Ovary (tissue), 9 donors: ENCODE data around the gene WRNIP1. TPM values are rescaled to one million over a fixed set of nuclear protein-coding genes. Genes with fewer than 3 reads are reported as not detected.

Experiments used
- DNase-seq, 5 donors: peaks; one replicate each; pipeline ENCODE4 v3.0.0-alpha.2; 2019 to 2020
- H3K27ac ChIP-seq, 2 donors: fragments of 200-600 bp; one replicate each; pipeline versions ENCODE4 v1.5.1 to v1.8.0; 2019 to 2022
- H3K27me3 ChIP-seq: fragments of 200-600 bp; one replicate; pipeline ENCODE4 v1.8.0; 2022
- H3K36me3 ChIP-seq: fragments of 200-600 bp; sonication (generic); one replicate; pipeline ENCODE4 v1.5.1; 2019
- H3K4me1 ChIP-seq: one replicate; pipeline ENCODE4 v1.8.1; 2013; ENCODE audit warnings: mild to moderate bottlenecking, moderate library complexity; ENCODE audit not compliant: insufficient read depth
- H3K4me3 ChIP-seq: fragments of 200-600 bp; sonication (generic); one replicate; pipeline ENCODE4 v1.5.1; 2017
- H3K9me3 ChIP-seq, 2 donors: fragments of 200-600 bp in 1 of 2; sonication (generic) in 1 of 2; one replicate each; pipeline versions ENCODE4 v1.5.1 to v1.8.1; 2013 to 2019; ENCODE audit warnings: mild to moderate bottlenecking in 1 of 2, moderate library complexity in 1 of 2
- EP300 ChIP-seq: sonication (generic); formaldehyde crosslinking; IDR thresholded peaks from one replicate; pipeline ENCODE4 v1.6.1; 2017; ENCODE audit warnings: antibody characterized with exemption
- POLR2A ChIP-seq: fragments of 450-650 bp; IDR thresholded peaks from one replicate; pipeline ENCODE4 v1.6.1; 2017; ENCODE audit warnings: antibody characterized with exemption, mild to moderate bottlenecking, moderate library complexity
- WGBS, 3 donors: extraction: QIAGEN DNeasy Blood & Tissue Kit in 1 of 3; methylation state at CpG; one replicate each; pipeline versions ENCODE4 v1.1.5 to v1.1.7; 2013 to 2017; 5-methylcytosine and 5-hydroxymethylcytosine counted together
- intact Hi-C, 4 donors: fragments of 100-400 bp; cut with DNase I; formaldehyde crosslinking; loops; one replicate each; pipeline versions ENCODE4 v1.11.0 to v1.15.1; 2022 to 2023
- polyA plus RNA-seq, 2 donors: library from polyadenylated mRNA; stranded (reverse); fragments of 200-250 nt in 1 of 2; fragments of 350-450 nt in 1 of 2; fragmentation: Illumina TruSeq in 1 of 2; extraction: RNeasy Lipid Tissue Mini Kit (QIAGEN cat#74804) in 1 of 2; gene quantifications; one replicate each; pipeline ENCODE4 v1.2.3, GENCODE V29; 2013 to 2014
- total RNA-seq, 7 donors: library from RNA; depleted of rRNA in 2 of 7; stranded (reverse); fragments of >200 nt in 2 of 7; fragmentation: NEBNext Ultra II Directional in 3 of 7; extraction: Animal tissue kit (Norgen Biotek cat#: 25700) in 3 of 7; gene quantifications; one replicate each; pipeline versions ENCODE4 v1.1.0 to v1.2.4, GENCODE V29; 2016 to 2023
- TF ChIP-seq, protein P1 (sequence below), 3 donors: fragments of 450-650 bp in 2 of 3; fragments of 200-600 bp in 1 of 3; IDR thresholded peaks; one replicate each; pipeline versions ENCODE4 v1.5.1 to v1.8.0; 2016 to 2022; ENCODE audit warnings: antibody characterized with exemption in 3 of 3, mild to moderate bottlenecking in 1 of 3
- donor health status: DM: no; HTN: no; CAD: no; lungs with moderate emphysema.
- donor health status: DM: no; HTN: no; CAD: no.
- donor health status: Bipolar disorder and iron deficiency.
- donor health status: DM: yes; HTN: yes; CAD: no.
- donor health status: DM: no; HTN: no; CAD: no.
- donor health status: DM: yes; HTN: yes; CAD: no.

The WRNIP1 gene
- total and polyA plus RNA-seq, 9 donors: 30.4 to 73.4 (median 34.6) TPM

DNA sequence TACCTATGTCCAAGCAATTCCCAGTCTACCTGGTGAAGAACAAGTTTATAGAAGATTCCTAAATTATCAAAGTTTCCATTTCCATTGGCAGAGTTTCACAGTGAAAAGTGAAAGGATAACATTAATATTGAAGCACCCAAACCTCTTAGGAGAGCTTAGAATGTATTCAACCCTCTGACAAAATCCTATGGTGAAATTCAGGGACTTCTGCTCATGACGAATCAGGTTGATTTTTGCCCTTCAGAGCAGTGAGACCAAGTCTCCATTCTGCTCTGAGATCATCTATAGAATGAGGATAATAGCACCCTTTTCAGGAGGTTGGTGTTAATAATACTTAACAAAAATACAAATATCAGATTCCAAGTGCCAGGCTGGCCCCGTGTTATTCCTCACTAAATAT, 60.9 kb downstream of the WRNIP1 start:
- H3K27me3 ChIP-seq: no peaks in the 10 kb centered on the region
- intact Hi-C loops: no loop called here
- H3K4me3 ChIP-seq: no peak overlapping the region
- WGBS, 3 donors: 68 to 83% (median 76%) methylated on average over 2 of the region's 2 CpGs
- H3K36me3 ChIP-seq: no peaks in the 10 kb centered on the region
- no peak overlapping the region for H3K27ac ChIP-seq
- DNase-seq: no peak
- no peaks in the 10 kb centered on the region for H3K9me3 ChIP-seq
- H3K4me1 ChIP-seq: no peaks in the 10 kb centered on the region
- no peak for TF ChIP-seq EP300
- TF ChIP-seq, protein P1, sequence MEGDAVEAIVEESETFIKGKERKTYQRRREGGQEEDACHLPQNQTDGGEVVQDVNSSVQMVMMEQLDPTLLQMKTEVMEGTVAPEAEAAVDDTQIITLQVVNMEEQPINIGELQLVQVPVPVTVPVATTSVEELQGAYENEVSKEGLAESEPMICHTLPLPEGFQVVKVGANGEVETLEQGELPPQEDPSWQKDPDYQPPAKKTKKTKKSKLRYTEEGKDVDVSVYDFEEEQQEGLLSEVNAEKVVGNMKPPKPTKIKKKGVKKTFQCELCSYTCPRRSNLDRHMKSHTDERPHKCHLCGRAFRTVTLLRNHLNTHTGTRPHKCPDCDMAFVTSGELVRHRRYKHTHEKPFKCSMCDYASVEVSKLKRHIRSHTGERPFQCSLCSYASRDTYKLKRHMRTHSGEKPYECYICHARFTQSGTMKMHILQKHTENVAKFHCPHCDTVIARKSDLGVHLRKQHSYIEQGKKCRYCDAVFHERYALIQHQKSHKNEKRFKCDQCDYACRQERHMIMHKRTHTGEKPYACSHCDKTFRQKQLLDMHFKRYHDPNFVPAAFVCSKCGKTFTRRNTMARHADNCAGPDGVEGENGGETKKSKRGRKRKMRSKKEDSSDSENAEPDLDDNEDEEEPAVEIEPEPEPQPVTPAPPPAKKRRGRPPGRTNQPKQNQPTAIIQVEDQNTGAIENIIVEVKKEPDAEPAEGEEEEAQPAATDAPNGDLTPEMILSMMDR (IDR thresholded peaks at IDR 0.05): no peak
- no peak for TF ChIP-seq POLR2A

- 14 to 36% (median 32%) methylated on average over 6 of the region's 6 CpGs for WGBS, 3 donors
Measured at GRCh38 chr6:2827142-2827541, 61.9 kb downstream of the WRNIP1 start.

GRCh38 chr6:2828629-2829028, 63.4 kb downstream of the WRNIP1 start:
- 79 to 95% (median 88%) methylated on average over 4 of the region's 4 CpGs for WGBS, 3 donors
- Histone ChIP-seq H3K27me3 (no peaks in the 10 kb centered on the region), H3K9me3 (no peaks in the 10 kb centered on the region), H3K4me1 (no peaks in the 10 kb centered on the region), H3K36me3 (no peaks in the 10 kb centered on the region), H3K27ac (no peak overlapping the region), H3K4me3 (no peak overlapping the region)
- intact Hi-C loops: no loop called here
- TF ChIP-seq POLR2A: no peak
- TF ChIP-seq, protein P1 (IDR thresholded peaks at IDR 0.05): no peak
- TF ChIP-seq EP300: no peak
- no peak for DNase-seq

More at GRCh38 chr6:2827142-2827541, 61.9 kb downstream of the WRNIP1 start:
- intact Hi-C loops: no loop called here
- Histone ChIP-seq H3K27me3 (no peaks in the 10 kb centered on the region), H3K27ac (no peak overlapping the region), H3K4me1 (no peaks in the 10 kb centered on the region), H3K9me3 (no peaks in the 10 kb centered on the region), H3K36me3 (no peaks in the 10 kb centered on the region), H3K4me3 (no peak overlapping the region)
- TF ChIP-seq EP300 (no peak), POLR2A (no peak)
- TF ChIP-seq, protein P1 (IDR thresholded peaks at IDR 0.05): no peak
- DNase-seq: no peak

GRCh38 chr6:2829253-2829652, 64.1 kb downstream of the WRNIP1 start:
- no peak overlapping the region for H3K4me3 ChIP-seq
- H3K27ac ChIP-seq: no peak overlapping the region
- H3K4me1 ChIP-seq: no peaks in the 10 kb centered on the region
- 78 to 93% (median 92%) methylated on average over 2 of the region's 2 CpGs for WGBS, 3 donors
- no peak for DNase-seq
- H3K27me3 ChIP-seq: no peaks in the 10 kb centered on the region
- TF ChIP-seq POLR2A: no peak
- TF ChIP-seq, protein P1 (IDR thresholded peaks at IDR 0.05): no peak
- no peak for TF ChIP-seq EP300
- intact Hi-C loops: no loop called here
- no peaks in the 10 kb centered on the region for H3K9me3 ChIP-seq
- H3K36me3 ChIP-seq: no peaks in the 10 kb centered on the region
